RWPE2 (cell line): ENCODE results near the gene THUMPD3.

Experiments used
- ATAC-seq: fragments of 200-7000 bp; cut with Tn5 transposase; 3 replicates; pipeline ENCODE4 v1.9.1; 2021; ENCODE audit warnings: low read depth
- DNase-seq: peaks from one replicate; pipeline ENCODE4 v3.0.0-alpha.2; 2020; ENCODE audit warnings: low spot score
- H3K27ac ChIP-seq: fragments of 450-650 bp; 2 replicates; pipeline ENCODE4 v1.5.1; 2017; ENCODE audit warnings: mild to moderate bottlenecking; ENCODE audit not compliant: poor library complexity, severe bottlenecking
- H3K27me3 ChIP-seq: fragments of 250-450 bp; sonication (Bioruptor Pico); 2 replicates; pipeline ENCODE4 v1.5.1; 2021; ENCODE audit warnings: mild to moderate bottlenecking, moderate library complexity; ENCODE audit not compliant: insufficient read depth, poor library complexity, severe bottlenecking
- H3K36me3 ChIP-seq: fragments of 250-450 bp; sonication (Bioruptor Pico); 2 replicates; pipeline ENCODE4 v1.5.1; 2020; ENCODE audit warnings: low read depth, mild to moderate bottlenecking, moderate library complexity
- H3K4me1 ChIP-seq: fragments of 250-450 bp; sonication (Bioruptor Pico); 2 replicates; pipeline ENCODE4 v1.5.1; 2021; ENCODE audit warnings: mild to moderate bottlenecking, moderate library complexity; ENCODE audit not compliant: insufficient read depth, poor library complexity, severe bottlenecking
- H3K4me3 ChIP-seq: fragments of 250-450 bp; sonication (Bioruptor Pico); 2 replicates; pipeline ENCODE4 v1.5.1; 2021; ENCODE audit warnings: mild to moderate bottlenecking, moderate library complexity; ENCODE audit not compliant: severe bottlenecking
- H3K9me3 ChIP-seq: fragments of 250-450 bp; sonication (Bioruptor Pico); 2 replicates; pipeline ENCODE4 v1.5.1; 2021; ENCODE audit warnings: mild to moderate bottlenecking, moderate library complexity; ENCODE audit not compliant: severe bottlenecking
- TF ChIP-seq, protein P1 (sequence below): fragments of 450-650 bp; IDR thresholded peaks from one replicate; pipeline ENCODE4 v1.5.1; 2017; ENCODE audit warnings: mild to moderate bottlenecking, moderate library complexity; ENCODE audit not compliant: poor library complexity, severe bottlenecking

The THUMPD3 gene

DNA sequence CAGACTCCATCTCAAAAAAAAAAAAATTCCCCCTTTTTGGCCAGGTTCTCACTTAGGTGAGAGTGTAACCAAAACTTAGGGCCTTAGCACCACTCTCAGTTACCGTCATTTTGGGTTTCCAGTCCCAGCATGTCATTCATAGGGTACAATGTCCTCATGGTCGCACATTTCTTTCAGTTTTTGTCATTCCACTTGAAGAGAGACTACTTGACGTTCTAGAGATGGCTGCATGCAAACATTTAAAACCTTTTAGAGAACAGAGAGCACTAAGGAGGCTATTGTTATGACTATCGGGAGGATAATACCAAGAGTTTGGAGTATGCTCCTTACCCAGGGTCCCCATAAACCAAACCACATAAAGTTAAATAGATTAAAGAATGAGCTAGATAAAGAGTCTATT is 37.9 kb upstream of the THUMPD3 start:
- Histone ChIP-seq H3K9me3 (peaks cover 9% of the 10 kb centered on the region), H3K27me3 (no peaks in the 10 kb centered on the region), H3K4me1 (no peaks in the 10 kb centered on the region), H3K27ac (no peak overlapping the region), H3K36me3 (0 out of 2 replicates have a peak, but pooled peaks cover 3% of the 10 kb centered on the region), H3K4me3 (no peak overlapping the region)
- TF ChIP-seq, protein P1, sequence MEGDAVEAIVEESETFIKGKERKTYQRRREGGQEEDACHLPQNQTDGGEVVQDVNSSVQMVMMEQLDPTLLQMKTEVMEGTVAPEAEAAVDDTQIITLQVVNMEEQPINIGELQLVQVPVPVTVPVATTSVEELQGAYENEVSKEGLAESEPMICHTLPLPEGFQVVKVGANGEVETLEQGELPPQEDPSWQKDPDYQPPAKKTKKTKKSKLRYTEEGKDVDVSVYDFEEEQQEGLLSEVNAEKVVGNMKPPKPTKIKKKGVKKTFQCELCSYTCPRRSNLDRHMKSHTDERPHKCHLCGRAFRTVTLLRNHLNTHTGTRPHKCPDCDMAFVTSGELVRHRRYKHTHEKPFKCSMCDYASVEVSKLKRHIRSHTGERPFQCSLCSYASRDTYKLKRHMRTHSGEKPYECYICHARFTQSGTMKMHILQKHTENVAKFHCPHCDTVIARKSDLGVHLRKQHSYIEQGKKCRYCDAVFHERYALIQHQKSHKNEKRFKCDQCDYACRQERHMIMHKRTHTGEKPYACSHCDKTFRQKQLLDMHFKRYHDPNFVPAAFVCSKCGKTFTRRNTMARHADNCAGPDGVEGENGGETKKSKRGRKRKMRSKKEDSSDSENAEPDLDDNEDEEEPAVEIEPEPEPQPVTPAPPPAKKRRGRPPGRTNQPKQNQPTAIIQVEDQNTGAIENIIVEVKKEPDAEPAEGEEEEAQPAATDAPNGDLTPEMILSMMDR = no peak
- no peak for ATAC-seq
- no peak for DNase-seq

DNA sequence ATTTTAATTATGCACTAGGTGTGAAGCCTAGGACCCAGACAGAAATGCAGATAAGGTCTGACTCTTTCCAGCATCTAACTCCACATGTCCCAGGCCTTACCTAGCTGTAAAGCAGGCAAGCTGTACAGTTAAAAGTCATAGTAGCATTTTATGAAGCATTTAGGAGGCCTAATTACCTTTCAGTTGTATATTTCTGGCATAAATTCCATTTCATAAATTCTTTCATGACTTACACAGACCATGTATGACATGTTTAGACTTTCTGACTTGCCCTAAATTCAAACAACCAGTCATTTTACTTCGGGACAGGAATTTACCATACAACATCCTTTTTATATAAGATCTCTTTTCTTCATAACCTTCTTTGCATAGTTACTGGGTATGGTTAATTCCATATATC is 35.3 kb upstream of the THUMPD3 start:
- ATAC-seq = no peak
- peaks cover 9% of the 10 kb centered on the region for H3K9me3 ChIP-seq
- TF ChIP-seq, protein P1 = no peak

DNA sequence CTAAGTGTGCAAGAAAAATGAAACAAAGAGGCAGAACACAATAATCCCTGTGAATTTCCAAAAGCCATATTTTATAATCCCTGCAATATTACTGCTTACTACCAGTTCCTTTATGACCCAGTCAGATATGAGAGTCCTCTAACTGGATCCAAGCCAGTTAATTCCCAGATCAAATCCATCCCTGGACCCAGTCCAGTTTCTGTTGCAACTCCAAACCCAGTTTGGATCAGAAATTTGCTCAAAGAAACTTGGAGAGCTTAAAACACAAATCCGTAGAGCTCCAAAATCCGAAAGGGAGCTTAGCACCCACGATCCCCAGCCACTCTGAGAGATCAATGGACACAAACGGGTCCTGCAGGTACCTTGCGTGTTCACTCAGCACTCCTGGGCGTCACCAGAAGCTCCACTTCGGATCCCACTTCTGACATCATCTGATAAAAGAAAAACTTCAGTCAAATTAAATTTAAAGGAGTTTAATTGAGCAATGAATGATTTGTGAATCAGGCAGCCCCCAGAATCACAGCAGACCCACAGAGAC is 32.6 kb upstream of the THUMPD3 start:
- TF ChIP-seq, protein P1 = no peak
- Histone ChIP-seq H3K9me3 (peaks cover 9% of the 10 kb centered on the region), H3K27me3 (no peaks in the 10 kb centered on the region), H3K36me3 (0 out of 2 replicates have a peak, but pooled peaks cover 3% of the 10 kb centered on the region), H3K4me3 (no peak overlapping the region), H3K27ac (no peak overlapping the region), H3K4me1 (no peaks in the 10 kb centered on the region)
- ATAC-seq = no peak
- no peak for DNase-seq

More for the DNA sequence above, 35.3 kb upstream of the THUMPD3 start:
- Histone ChIP-seq H3K4me3 (no peak overlapping the region), H3K27ac (no peak overlapping the region), H3K27me3 (no peaks in the 10 kb centered on the region), H3K36me3 (0 out of 2 replicates have a peak, but pooled peaks cover 3% of the 10 kb centered on the region), H3K4me1 (no peaks in the 10 kb centered on the region)
- no peak for DNase-seq

DNA sequence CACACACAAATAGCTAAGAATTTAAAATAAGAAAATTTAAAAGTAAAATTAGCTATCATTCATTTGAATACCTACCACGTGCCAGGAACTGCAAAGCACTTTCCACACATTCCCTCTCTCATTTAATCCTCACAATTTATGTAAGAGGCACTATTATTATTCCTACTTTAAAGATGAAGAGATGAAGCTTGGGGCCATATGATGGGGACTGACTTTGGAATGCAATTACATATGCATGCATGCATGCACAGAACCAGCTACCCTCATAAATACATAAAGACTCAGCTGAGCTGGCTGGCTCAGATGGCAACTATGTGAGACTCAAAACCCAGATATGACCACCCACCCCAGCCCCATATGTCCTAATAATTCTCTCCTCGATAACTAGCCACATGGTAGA is 31.7 kb upstream of the THUMPD3 start:
- Histone ChIP-seq H3K27ac (no peak overlapping the region), H3K27me3 (no peaks in the 10 kb centered on the region), H3K9me3 (peaks cover 9% of the 10 kb centered on the region), H3K4me1 (no peaks in the 10 kb centered on the region), H3K4me3 (no peak overlapping the region), H3K36me3 (0 out of 2 replicates have a peak, but pooled peaks cover 3% of the 10 kb centered on the region)
- TF ChIP-seq, protein P1 = no peak
- no peak for ATAC-seq
- DNase-seq = no peak

DNA sequence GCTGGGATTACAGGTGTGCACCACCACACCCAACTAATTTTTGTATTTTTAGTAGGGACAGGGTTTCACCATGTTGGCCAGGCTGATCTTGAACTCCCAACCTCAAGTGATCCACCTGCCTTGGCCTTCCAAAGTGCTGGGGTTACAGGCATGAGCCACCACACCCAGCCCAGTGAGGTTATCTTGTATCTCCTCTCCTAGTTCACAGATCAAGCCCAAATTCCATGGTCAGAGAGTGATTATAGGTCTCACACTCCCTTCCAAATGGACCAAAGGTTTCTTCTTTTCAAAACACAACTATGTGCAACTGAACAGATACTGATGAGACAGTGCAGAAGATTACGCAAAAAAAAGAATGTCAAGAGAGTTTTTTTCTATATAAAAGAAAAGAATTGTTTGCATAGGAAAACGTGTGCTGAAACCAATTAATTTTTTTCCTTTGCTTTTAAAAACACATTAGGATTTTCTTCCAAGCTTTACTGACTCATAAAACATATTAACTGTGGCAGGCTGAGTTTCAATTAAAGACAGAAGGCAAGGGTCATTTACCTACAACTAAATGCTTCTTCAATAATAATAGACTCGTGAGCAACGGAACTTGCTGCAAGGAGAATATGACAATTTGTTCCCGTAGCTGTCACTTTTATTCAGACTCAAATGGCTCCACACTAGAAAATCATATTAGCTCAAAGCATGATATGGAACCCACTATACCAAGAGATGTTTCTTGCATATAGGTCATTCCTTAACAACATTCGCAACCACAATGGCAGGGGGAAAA is 30.4 kb upstream of the THUMPD3 start:
- DNase-seq (no peak), ATAC-seq (no peak)
- TF ChIP-seq, protein P1 = no peak
- peaks cover 5% of the 10 kb centered on the region for H3K9me3 ChIP-seq
- H3K36me3 ChIP-seq = 0 out of 2 replicates have a peak, but pooled peaks cover 2% of the 10 kb centered on the region
- no peaks in the 10 kb centered on the region for H3K4me1 ChIP-seq
- no peak overlapping the region for H3K27ac ChIP-seq
- H3K27me3 ChIP-seq = no peaks in the 10 kb centered on the region
- H3K4me3 ChIP-seq = no peak overlapping the region
